CD4-positive, alpha-beta T cell treated with Interleukin-17A for 1 hour (primary cell): ENCODE measurements around the gene MYOZ1.
"Not testable (repeated sequence)": the region's sequence is repeated elsewhere in the genome, so short reads cannot be mapped to it uniquely, and the experiment has no call there.

Experiments used
- DNase-seq: peaks from one replicate; pipeline ENCODE4 v3.0.0-alpha.2; 2020

MYOZ1 gene

DNA sequence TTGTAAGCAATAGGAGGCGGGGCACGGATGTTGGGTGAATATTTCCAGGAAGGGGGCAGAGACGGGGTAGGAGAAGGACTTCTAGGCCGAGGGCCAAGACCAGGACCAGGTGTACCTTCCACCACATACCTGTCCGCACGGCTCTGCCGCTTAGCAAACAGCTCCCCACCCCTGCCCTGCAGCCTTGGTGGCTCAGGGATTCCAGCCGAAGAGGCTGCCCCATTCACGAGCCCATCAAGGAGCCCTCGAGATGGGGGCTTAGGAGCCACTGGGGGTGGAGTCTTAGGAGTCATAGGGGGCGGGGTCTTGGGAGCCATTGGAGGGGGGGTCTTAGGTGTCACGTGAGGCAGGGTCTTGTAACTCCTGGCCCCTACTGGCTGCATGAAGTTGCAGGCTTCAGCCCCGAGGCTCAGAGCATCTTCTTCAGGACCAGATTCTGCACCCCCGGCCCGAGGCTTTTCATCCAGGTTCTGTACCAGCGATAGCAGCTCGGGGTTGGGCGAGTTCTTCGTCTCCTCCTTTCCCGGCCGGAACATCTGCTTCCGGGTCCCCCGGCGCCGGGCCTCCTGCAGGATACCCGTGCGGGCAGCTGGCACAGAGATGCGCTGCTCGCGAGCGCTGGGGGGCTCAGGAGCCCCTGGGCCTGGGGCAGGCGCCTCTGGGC, 6.1 kb upstream of the MYOZ1 start:
- DNase-seq, result peak; percentile 7

DNA sequence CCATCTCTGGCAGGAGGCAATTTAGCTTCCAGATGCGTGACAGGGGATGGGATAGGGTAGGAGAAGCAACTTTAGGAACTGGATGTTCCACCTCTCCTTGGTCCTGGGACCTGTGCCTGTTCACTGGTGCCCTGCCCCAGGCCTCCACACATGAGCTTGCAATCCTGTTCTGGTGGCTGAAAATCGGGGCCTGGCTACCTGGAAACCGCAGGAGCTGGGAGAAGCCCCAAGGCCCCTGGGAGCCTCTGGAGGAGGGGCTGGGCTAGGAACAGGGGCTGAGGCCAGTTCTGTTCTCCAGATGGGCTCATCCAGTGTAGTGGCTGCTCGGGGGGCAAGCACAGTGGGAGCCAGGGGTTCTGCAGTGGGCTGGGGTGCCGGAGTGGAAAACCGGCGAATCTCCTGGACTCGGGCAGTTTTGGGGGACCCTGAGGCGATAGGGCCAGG, 5.3 kb upstream of the MYOZ1 start:
- no peak for DNase-seq

DNA sequence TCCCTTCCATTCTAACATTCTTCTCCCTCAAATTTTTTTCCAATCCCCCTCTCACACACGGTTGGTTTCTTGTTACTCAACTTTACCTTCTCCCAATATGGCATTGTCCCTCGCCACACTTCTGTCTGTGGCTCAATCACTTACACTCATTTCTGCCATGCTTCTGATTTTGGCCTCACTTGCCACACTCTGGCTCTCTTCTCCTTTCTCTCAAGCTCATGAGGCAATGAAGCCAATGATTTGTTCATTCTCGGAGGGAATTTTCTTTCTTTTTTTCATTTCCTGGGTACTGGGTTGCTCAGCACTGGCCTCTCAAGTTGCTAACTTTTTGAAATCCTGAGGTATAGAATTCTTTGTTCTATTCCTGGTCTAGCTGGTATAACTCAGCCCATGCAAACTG, 4.0 kb upstream of the MYOZ1 start:
- DNase-seq, result no peak

DNA sequence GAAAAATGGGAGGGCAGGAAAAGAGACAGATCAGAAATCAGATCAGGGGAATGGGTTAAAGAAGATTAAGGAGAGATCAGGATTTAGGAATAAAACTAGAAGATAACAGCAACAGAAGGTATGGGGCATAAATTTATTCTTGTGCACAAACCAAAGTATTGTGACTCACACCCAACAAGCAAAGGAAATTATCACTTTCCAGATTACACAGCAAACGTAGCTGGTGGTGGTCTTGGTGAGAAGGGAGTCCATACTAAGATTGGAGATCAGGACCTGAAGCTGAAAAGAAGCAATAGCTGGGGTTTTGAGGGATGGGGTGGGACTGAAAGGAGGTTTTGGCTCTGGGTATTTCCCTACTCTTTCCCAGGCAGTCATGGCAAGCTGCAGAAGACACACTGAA, 3.5 kb upstream of the MYOZ1 start:
- DNase-seq, result no peak

DNA sequence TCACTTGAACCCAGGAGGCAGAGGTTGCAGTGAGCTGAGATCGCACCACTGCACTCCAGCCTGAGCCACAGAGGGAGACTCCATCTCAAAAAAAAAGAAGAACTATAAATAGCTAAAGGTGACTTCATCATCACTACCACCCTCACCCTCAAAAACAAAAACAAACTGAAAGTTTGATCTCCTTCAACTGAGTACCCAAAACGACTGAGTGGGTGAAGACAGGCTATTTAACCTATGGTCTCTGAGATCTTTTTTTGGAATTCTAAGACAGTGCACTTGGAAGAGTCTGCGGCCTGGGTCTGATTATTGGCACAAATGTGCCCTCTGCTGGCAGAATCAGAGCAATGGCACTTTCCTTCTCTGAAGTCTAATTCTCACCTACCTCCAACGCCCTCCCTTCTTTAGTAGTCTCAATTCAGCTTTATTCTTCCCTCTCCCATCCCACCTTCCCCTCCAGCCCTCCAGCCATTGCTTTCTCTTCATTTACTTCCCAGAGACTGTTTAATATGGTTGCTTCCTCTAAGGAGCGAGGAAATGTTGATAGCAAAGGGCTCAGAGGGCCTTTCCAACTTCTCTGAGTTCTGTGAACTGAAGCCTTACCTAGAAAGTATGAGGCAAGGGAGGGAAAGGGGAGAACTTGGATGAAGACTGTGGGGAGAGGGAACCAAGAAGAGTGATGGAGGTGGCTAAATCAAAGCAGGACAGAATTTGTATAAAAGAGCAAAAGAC, 2.9 kb upstream of the MYOZ1 start:
- DNase-seq, result peak; percentile 73

DNA sequence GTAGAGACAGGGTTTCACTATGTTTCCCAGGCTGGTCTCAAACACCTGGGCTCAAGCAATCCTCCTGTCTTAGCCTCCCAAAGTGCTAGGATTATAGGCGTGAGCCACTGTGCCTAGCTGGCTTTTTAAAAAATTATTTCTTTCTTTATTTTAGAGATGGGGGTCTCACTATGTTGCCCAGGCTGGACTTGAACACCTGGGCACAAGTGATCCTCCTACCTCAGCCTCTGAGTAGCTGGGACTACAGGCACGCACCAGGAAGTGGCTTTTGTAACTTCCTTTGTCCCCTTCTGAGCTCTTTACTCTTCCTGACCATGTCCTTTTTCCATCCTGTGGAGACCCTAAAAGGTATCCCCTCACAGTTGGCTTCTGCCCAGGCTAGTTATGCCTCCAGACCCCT, 2.1 kb upstream of the MYOZ1 start:
- no peak for DNase-seq

DNA sequence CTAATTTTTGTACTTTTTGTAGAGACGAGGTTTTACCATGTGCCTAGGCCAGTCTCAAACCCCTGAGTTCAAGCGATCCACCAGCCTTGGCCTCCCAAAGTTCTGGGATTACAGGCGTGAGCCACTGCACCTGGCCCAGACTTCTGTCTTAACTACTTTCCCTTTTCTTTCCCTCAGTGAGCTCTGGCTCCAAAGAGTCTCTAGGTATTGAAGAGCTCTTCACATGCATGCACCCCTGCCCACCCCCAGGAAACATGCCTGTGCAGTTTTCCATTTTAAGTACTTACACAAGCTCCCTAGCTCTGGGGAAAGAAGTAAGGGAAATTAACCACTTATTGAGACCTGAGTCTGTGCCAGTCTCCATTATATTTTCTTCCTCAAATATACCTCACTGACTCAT, 2.0 kb downstream of the MYOZ1 start:
- DNase-seq, result no peak

DNA sequence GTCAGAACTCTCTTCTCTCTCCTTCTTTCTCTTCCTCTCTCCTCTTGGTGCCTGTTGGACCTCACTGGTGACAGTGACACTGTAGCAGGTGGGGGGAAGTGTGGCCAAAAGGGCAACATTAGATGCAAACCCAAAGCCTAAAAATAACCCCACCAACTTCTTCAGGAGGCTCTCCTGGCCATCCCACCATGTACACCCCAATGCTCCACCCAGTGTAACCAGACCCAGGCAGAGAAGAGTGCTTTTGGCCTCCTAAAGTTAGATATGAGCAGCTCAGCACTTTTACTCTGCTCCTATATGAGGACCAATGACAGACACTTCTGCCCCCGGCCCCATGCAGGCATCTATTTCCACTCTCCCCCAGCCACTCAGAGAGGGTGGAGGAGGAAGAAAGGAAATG, 5.5 kb downstream of the MYOZ1 start:
- DNase-seq, result no peak

GRCh38 chr10:73634421-73634820, 6.9 kb downstream of the MYOZ1 start:
- no peak for DNase-seq

DNA sequence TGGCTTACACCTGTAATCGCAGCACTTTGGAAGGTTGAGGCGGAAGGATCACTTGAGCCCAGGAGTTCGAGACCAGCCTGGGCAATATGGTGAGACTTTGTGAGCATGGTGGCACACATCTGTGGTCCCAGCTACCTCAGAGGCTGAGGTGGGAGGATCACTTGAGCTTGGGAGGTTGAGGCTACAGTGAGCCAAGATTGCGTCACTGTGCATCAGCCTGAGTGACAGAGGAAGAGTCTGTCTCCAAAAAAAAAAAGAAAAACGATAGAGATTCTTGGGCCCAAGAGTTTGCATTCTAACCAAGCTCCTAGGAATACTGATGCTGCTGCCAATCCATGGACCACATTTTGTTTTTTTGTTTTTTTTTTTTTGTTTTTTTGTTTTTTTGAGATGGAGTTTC, 12.1 kb downstream of the MYOZ1 start:
- DNase-seq, result no peak

GRCh38 chr10:73628405-73628804, 12.9 kb downstream of the MYOZ1 start:
- no peak for DNase-seq

DNA sequence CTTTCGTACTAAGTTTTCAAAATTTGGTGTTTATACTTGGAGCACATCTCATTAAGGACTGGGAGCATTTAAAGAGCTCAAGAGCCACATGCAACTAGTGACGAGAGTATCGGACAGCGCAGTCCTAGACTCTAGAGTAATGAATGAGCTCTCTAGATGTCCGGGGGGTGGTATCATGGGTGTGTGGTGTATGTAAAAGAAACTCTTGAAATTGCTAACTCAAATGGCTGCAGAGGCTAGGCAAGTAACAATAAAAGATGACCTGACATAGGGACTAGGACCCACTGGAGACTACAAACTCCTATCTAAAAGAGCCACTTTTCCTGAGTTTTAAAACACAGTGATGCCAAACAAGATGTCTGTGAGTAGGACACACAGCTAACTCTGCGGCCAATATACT, 14.0 kb downstream of the MYOZ1 start:
- no peak for DNase-seq

- peak; percentile 97 for DNase-seq
Observed at GRCh38 chr10:73625884-73626752, 15.2 kb downstream of the MYOZ1 start.

GRCh38 chr10:73625004-73625883, 16.0 kb downstream of the MYOZ1 start:
- DNase-seq, result peak; percentile 20

GRCh38 chr10:73623056-73623455, 18.2 kb downstream of the MYOZ1 start:
- DNase-seq, result no peak

- DNase-seq, result not testable (repeated sequence)
Observed at GRCh38 chr10:73620974-73621373, 20.3 kb downstream of the MYOZ1 start.

- DNase-seq, result not testable (repeated sequence)
Observed at GRCh38 chr10:73617143-73617542, 24.1 kb downstream of the MYOZ1 start.

- DNase-seq, result no peak
Observed at GRCh38 chr10:73614720-73615119, 26.6 kb downstream of the MYOZ1 start.

DNA sequence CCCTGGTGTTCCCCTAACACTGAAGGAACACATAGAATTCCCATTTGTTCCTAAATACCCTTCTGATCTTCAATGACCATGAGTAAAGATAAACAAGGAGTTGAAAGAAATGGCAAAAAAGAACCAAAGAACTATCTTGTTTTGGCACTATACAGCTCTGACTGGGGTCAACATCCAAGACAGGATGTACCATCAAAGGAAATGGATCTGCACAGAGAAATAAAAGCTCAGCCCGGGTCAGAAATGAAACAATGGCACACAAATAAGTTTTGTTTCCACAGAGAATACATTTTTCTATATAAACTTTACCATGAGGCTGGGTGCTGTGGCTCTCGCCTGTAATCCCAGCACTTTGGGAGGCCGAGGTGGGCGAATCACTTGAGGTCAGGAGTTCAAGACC, 32.2 kb downstream of the MYOZ1 start:
- no peak for DNase-seq

GRCh38 chr10:73601486-73601921, 39.8 kb downstream of the MYOZ1 start:
- no peak for DNase-seq

DNA sequence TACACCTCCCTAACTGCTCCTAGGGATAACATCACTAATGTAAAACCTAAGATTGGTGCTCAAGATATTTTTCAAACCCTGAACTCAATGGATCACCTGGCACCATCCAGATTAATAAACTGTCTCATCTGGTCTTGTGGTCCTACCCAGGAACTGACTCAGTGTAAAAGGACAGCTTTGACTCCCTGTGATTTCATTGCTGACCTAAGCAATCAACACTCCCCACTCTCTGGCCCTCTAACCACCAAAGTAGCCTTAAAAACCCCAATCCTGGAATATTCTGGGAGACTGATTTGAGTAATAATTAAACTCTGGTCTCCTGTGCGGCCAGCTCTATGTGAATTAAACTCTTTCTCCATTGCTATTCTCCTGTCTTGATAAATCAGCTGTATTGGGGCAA, 43.9 kb downstream of the MYOZ1 start:
- no peak for DNase-seq

DNA sequence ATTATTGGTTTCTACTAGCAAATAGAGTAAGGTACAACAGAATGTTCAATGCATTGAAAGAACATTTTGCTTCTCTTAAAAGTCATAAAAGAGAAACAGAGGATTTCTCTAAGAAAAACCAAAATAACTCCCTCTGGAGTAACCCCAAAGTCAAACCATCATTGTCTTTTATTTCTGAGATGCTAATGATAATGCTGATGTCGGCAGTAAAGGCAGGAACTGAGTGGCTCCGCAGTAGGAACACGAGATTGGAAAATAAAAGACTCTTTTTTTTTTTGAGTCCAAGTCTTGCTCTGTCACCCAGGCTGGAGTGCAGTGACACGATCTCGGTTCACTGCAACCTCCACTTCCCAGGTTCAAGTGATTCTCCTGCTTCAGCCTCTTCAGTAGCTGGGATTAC, 47.5 kb downstream of the MYOZ1 start:
- DNase-seq, result no peak

DNA sequence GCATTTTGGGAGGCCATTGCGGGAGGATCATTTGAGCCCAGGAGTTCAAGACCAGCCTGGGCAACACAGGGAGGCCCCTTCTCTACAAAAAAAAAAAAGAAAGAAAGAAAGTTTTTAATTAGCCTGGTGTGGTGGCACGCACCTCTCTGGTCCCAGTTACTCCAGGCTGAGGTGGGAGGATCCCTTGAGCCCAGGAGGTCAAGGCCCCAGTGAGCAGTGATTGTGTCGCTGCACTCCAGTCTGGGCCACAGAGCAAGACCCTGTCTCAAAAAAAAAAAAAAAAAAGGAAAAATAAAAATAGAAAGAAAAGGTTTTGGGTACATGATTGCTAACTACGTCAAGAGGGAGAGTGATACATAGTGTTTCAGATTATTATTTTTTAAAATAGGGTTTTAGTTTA, 48.2 kb downstream of the MYOZ1 start:
- no peak for DNase-seq
